Activated CD8-positive, alpha-beta memory T cell treated with anti-CD3 and anti-CD28 coated beads, Interleukin-2, amount 10 ng/mL, durations not matched to agents 7 days and 5 days (primary cell): ENCODE results near the gene EMD. TPM values are rescaled to one million over a fixed set of nuclear protein-coding genes. Genes with fewer than 3 reads are reported as not detected.
"Not testable (repeated sequence)": the region's sequence is repeated elsewhere in the genome, so short reads cannot be mapped to it uniquely, and the experiment has no call there.

ENCODE experiments used
- ATAC-seq: fragments of 150-1000 bp; cut with Tn5 transposase; one replicate; pipeline ENCODE4 v1.10.0; 2021; ENCODE audit warnings: moderate library complexity
- CTCF ChIA-PET: fragments of 350-600 bp; sonication (Branson Sonifier 250); formaldehyde crosslinking; loops from one replicate; lab custom pipeline; 2021; ENCODE audit warnings: antibody characterized with exemption; lab: Charles Lee
- DNase-seq: peaks from one replicate; pipeline ENCODE4 v3.0.0-alpha.2; 2020
- H3K27ac Mint-ChIP-seq: one replicate; pipeline ENCODE4 v1.8.0; 2021; ENCODE audit warnings: mild to moderate bottlenecking, mixed read lengths
- H3K27me3 Mint-ChIP-seq: one replicate; pipeline ENCODE4 v1.8.0; 2021; ENCODE audit warnings: mixed read lengths
- H3K36me3 Mint-ChIP-seq: one replicate; pipeline ENCODE4 v1.8.0; 2021; ENCODE audit warnings: mild to moderate bottlenecking, mixed read lengths
- H3K4me1 Mint-ChIP-seq: one replicate; pipeline ENCODE4 v1.8.0; 2021; ENCODE audit warnings: mixed read lengths
- H3K4me3 Mint-ChIP-seq: one replicate; pipeline ENCODE4 v1.8.0; 2021; ENCODE audit warnings: mild to moderate bottlenecking, moderate library complexity, mixed read lengths
- H3K9me3 Mint-ChIP-seq: one replicate; pipeline ENCODE4 v1.8.0; 2022; ENCODE audit warnings: low read depth, mixed read lengths
- total RNA-seq, 2 experiments: library from RNA; stranded (reverse); gene quantifications; one replicate each; pipeline ENCODE4 v1.2.3, GENCODE V29; 2021

Gene EMD
- total RNA-seq = 10 to 100 TPM; 64.6 to 70.2 TPM

DNA sequence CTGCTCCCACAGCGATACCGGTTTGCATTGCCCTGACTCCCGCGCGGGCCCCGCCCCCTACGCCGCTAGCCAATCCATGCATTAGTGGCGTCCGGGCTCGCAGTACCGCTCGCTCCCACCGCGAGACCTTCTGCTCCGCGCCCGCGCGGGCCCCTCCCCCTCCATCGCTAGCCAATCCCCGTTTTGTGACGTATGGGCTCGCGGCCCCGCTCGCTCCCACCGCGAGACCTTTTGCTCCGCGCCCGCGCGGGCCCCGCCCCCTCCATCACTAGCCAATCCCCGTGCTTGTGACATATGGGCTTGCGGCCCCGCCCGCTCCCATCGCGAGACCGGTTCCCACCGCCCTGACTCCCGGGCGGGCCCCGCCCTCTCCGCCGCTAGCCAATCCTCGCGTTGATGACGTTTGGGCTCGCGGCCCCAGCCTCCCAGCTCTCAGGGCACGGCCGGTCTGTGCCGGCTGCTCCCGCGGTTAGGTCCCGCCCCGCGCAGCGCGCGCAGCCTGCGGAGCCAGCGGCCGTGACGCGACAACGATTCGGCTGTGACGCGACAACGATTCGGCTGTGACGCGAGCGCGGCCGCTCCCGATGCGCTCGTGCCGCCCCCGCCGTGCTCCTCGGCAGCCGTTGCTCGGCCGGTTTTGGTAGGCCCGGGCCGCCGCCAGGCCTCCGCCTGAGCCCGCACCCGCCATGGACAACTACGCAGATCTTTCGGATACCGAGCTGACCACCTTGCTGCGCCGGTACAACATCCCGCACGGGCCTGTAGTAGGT, at the start of gene EMD:
EMD (plus strand) TSS at position 497 of the 770 bp plus-strand sequence; CDS start at position 687, 190 bp downstream.
- ATAC-seq = peak; percentile 86
- no peaks in the 10 kb centered on the region for H3K27me3 Mint-ChIP-seq

DNA sequence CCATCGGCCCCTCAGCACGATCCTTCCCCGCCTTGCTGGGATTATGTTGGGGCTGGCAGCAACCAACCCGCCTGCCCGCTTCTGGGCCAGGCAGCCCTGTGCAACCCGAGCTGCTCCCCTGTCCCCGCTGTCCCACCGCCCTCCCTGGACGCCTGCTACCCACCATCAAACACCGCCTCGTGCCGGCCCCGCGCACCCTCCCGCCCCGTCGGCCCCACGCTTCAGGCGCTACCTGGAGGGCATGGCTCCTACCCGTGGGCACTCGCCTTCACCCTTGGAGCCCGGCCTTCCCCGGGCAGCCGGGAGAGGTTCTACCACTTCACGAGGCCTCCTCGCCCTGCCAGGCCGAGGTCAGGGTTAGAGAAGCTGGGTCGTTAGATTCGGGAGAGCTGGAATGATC, 46.5 kb upstream of the EMD start:
- CTCF ChIA-PET = no interaction called here
- peaks cover 25% of the 10 kb centered on the region for H3K4me1 Mint-ChIP-seq
- no peak overlapping the region for H3K4me3 Mint-ChIP-seq
- DNase-seq (no peak), ATAC-seq (no peak)
- no peak overlapping the region for H3K27ac Mint-ChIP-seq
- H3K9me3 Mint-ChIP-seq = no peaks in the 10 kb centered on the region
- no peaks in the 10 kb centered on the region for H3K36me3 Mint-ChIP-seq
- no peaks in the 10 kb centered on the region for H3K27me3 Mint-ChIP-seq

More for the DNA sequence above, at the start of gene EMD:
- Mint-ChIP-seq H3K36me3 (peaks cover 9% of the 10 kb centered on the region), H3K4me3 (peak within 1 kb of the TSS; percentile 78), H3K27ac (peak within 1 kb of the TSS; percentile 85), H3K9me3 (no peaks in the 10 kb centered on the region), H3K4me1 (peaks cover 30% of the 10 kb centered on the region)
- CTCF ChIA-PET = interaction anchor here (1.1 kb wide), 1 partner anchor 8 kb away, joined by 5 read pairs; no protein-coding TSS in a partner anchor
- peak; percentile 97 for DNase-seq

DNA sequence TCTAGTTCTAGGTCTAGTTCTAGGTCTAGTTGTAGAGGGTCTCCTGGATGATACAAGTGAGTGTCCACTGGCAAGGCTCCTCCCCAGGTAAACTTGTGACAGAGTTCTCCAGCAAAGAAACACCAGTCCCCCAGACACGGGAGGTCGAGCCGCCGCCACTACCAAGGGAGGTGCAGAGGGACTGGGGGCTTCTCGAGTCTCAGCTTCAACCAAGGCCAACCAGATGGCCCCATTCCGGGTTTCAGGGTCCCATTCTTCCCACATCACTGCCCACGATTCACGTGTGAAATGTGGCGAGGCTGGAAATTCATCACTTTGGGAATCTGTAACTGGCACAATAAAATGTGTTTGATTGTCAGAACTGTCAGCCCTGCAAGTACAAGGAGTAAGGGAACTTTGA, 46.0 kb upstream of the EMD start:
- Mint-ChIP-seq H3K4me3 (no peak overlapping the region), H3K36me3 (no peaks in the 10 kb centered on the region), H3K9me3 (no peaks in the 10 kb centered on the region), H3K4me1 (peaks cover 21% of the 10 kb centered on the region), H3K27ac (peak overlapping the region; percentile 76), H3K27me3 (no peaks in the 10 kb centered on the region)
- CTCF ChIA-PET = no interaction called here
- ATAC-seq (no peak), DNase-seq (no peak)

DNA sequence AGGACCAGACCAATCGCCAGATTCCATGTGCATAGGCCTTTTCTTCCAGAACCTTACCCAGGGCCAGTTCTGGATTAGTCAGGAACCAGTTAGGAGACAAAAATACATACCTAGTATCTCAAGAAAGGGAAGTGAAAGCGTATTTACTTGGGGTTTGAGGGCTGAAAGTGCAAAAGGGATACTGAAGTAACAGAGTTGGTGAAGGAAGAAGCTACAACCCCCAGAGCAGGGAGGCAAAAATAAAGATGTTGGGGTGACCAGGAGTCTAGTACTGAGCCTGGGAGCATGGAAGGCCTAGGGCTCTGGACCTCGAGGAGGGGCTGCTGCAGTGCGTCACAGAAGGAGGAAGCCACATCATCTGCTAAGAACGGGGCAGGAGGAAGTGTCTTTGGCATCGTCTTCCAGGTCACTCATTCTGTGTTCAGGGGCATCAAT, 45.2 kb upstream of the EMD start:
- no peak for DNase-seq
- peak overlapping the region; percentile 76 for H3K27ac Mint-ChIP-seq
- no peaks in the 10 kb centered on the region for H3K27me3 Mint-ChIP-seq
- H3K36me3 Mint-ChIP-seq = no peaks in the 10 kb centered on the region
- no peak for ATAC-seq
- H3K4me1 Mint-ChIP-seq = peaks cover 18% of the 10 kb centered on the region
- CTCF ChIA-PET = no interaction called here
- H3K9me3 Mint-ChIP-seq = no peaks in the 10 kb centered on the region
- H3K4me3 Mint-ChIP-seq = no peak overlapping the region

DNA sequence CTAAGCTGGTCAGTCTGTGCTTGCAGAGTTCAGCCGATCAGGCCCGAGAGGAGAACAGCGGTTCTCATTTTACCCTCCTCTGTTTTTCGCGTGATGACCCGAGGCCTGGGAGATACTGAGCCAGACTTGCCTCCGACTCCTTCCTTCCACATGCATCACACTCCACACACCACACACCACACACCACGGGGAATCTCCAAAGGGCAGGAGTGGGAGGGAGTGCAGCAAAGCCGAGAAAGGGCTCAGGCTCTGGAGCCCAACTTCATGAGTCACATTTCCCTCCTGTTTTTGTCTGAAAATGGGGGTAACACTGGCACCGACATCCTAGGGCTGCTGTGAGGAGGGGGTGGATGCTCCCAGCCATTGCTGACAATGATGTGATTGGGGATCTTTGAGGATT, 44.6 kb upstream of the EMD start:
- H3K36me3 Mint-ChIP-seq = no peaks in the 10 kb centered on the region
- H3K4me1 Mint-ChIP-seq = peaks cover 18% of the 10 kb centered on the region
- CTCF ChIA-PET = no interaction called here
- H3K27ac Mint-ChIP-seq = peak overlapping the region; percentile 32
- H3K4me3 Mint-ChIP-seq = no peak overlapping the region
- no peaks in the 10 kb centered on the region for H3K27me3 Mint-ChIP-seq
- H3K9me3 Mint-ChIP-seq = no peaks in the 10 kb centered on the region
- no peak for DNase-seq
- ATAC-seq = no peak

DNA sequence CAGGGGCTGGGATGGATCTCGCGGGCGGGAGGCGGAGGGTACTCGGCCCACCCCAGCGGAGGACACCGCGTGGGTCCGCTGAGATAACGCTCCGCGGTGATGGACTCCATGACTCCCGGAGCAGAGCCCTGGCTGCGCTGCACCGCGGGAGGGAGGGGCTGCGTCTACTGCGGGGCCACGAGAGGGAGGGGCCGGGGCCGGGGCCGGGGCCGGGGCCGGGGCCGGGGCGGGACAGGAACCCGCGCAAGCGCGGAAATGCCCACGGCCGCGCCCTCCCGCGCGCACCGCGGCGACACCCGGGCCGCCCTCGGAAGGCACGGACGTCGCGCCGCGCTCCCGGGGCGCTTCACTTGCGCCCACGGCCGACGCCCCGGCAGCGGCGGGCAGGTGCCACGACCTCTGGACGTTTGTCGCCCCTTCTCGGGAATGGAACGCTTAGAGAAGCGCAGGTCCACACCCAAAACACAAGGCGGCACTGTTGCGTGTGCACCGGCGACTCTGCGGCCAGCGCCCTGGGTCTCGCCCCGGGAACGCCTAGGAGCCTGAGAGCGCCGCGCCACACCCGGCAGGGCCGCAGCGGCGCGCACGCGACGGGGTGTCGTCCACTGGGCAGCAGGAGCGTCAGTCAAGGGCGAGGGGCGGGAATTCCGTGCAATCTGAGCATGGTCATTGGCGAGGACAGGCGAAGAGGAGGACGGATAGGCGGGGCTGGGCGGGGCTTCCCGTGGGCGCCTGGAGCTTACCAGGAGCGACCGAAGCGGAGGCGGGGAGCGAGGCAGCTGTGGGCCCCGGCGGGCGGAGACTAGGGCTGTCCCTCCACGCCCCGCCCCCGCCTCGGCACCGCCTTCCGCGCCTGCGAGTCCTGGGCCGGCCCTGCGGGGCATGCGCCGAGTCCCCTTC, 37.4 kb upstream of the EMD start:
- DNase-seq, H3K27me3 Mint-ChIP-seq, H3K9me3 Mint-ChIP-seq, CTCF ChIA-PET, H3K4me3 Mint-ChIP-seq, H3K36me3 Mint-ChIP-seq, H3K27ac Mint-ChIP-seq, H3K4me1 Mint-ChIP-seq: not testable (repeated sequence)
- ATAC-seq = peak; percentile 78

DNA sequence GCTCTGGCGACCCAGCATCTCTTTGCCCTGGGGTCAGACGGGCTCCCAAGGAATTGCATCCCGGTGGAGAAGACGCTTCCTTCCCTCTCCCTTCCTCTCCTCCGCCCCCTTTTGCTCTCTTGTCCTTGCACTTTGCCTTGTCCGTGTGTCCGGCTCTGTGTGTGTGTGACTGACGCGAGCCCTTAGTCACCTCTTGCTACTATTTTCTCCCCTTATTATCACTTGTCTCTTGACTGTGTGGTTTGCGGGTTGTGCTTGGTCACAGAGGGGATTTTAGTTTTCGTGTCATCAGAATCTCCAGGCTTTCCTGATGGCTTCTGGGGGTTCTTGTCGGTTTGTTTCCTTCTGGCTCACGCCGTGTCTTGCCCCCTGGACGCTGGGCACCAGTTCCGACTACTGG, 36.0 kb upstream of the EMD start:
- H3K27ac Mint-ChIP-seq, H3K36me3 Mint-ChIP-seq, DNase-seq, H3K9me3 Mint-ChIP-seq, H3K27me3 Mint-ChIP-seq, H3K4me3 Mint-ChIP-seq, CTCF ChIA-PET, H3K4me1 Mint-ChIP-seq: not testable (repeated sequence)
- ATAC-seq = peak; percentile 1

DNA sequence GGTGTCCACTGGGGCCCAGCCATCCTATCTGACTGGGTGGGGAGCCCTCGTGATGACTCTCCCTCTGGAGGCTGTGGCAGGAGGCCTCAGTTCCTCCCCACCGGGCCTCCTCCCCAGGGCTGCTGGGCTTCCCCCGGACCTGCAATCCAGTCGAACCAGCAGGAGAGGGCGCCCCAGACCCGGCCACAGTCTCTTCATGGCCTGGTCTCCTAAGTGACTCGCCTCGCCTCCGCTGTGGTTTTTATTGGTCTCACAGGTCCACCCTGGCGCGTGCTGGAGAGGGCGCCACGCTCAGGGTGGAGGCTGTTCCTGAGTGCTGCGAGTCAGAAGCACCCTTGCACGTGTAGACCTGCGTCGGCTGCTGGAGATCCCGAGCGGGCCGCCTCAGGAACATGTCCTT, 35.5 kb upstream of the EMD start:
- CTCF ChIA-PET = not testable (repeated sequence)
- H3K4me1 Mint-ChIP-seq = peaks cover 12% of the 10 kb centered on the region

DNA sequence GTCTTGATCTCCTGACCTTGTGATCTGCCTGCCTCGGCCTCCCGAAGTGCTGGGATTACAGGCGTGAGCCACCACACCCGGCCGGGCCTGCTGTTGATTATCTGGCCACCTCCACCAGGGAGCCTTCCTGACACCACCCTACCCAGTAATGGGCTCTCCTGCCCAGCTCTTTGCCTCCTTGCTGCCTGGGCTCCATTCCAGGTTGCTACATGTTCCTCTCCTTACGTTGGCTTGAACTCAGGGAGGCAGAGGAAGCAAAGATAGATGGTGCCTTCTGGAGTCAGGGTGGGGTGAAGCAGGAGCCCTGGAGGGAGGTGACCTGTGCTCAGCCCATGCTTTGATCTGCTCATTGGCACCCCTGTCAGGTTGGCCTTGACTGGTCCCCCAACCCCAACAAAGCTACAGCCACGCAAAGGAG, 31.0 kb upstream of the EMD start:
- Mint-ChIP-seq H3K36me3 (peaks cover 7% of the 10 kb centered on the region), H3K27ac (peak overlapping the region; percentile 76), H3K27me3 (no peaks in the 10 kb centered on the region), H3K9me3 (no peaks in the 10 kb centered on the region), H3K4me1 (peaks cover 51% of the 10 kb centered on the region), H3K4me3 (no peak overlapping the region)
- ATAC-seq = no peak
- CTCF ChIA-PET = interaction anchor here (1.3 kb wide), 1 partner anchor 25 kb away, joined by 4 read pairs; no protein-coding TSS in a partner anchor
- DNase-seq = no peak

More for the DNA sequence above, 35.5 kb upstream of the EMD start:
- not testable (repeated sequence) for H3K36me3 Mint-ChIP-seq, H3K27me3 Mint-ChIP-seq, H3K27ac Mint-ChIP-seq, H3K9me3 Mint-ChIP-seq, DNase-seq, H3K4me3 Mint-ChIP-seq
- ATAC-seq = peak; percentile 29

DNA sequence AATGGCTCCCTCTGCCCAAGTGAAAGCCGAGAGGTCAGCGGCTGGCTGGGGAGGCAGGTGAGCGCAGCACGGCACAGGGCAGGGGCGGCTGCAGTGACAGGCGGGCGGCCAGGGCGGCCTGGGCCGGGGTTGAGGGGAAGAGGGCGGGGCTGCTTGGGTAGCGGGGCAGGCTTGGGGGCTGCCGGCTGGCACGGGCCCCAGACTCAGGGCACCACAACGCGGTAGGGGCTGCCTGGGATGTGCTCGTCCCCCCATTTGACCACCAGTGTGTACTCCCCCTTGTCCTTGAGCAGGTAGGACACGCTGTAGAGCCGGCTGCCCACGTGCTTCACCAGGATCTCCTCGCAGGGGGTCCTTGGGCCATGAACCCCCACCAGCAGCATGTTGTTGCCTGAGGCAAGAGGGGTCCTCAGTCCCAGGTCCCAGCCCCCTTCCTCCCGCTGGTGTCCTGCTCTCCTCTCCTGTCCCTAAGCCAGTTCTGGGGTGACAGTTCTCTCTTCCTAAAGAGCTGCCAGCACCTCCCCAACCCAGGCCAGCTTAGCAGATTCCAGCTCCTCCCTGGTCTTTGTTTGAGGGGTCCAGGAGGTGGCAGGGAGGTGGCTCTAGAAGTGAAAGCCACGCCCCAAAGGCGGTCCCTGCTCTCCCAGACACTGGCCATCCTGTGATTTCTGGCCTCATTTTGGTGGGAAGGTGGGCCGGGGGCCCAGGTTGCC, 30.3 kb upstream of the EMD start:
- ATAC-seq = no peak
- H3K27me3 Mint-ChIP-seq = no peaks in the 10 kb centered on the region
- no peak overlapping the region for H3K4me3 Mint-ChIP-seq
- CTCF ChIA-PET = no interaction called here
- no peaks in the 10 kb centered on the region for H3K9me3 Mint-ChIP-seq
- H3K27ac Mint-ChIP-seq = peak overlapping the region; percentile 76
- no peak for DNase-seq
- peaks cover 58% of the 10 kb centered on the region for H3K4me1 Mint-ChIP-seq
- peaks cover 7% of the 10 kb centered on the region for H3K36me3 Mint-ChIP-seq

DNA sequence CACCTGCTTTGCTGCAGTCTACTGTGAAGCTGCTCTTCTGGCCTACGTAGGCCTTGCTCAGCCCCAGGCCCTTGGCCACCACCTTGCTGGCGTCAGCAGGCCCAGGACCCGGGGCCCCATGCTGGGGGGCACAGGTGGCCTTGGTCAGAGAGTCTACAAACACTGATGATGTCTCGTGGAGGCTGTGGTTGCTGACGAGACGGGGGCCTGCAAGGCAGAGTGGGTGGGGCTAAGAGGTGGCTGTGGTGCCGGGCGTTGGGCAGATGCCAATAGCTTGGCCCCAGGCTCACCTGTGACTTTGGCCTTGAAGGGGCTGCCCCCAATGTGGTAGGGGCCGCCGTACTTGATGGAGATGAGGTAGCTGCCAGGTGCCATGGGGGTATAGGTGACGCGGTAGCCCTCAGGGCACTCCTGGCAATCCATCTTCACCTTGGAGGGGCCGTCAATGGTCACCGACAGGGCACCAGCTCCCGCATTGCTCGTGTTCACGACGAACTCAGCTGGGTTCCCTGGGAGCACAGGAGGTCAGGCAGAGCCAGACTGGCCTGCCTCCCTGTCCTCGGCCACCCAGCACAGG, 29.6 kb upstream of the EMD start:
- DNase-seq (no peak), ATAC-seq (no peak)
- peak overlapping the region; percentile 52 for H3K27ac Mint-ChIP-seq
- H3K36me3 Mint-ChIP-seq = peaks cover 7% of the 10 kb centered on the region
- H3K4me1 Mint-ChIP-seq = peaks cover 64% of the 10 kb centered on the region
- no peaks in the 10 kb centered on the region for H3K27me3 Mint-ChIP-seq
- CTCF ChIA-PET = interaction anchor here (1.7 kb wide), 1 partner anchor 17 kb away, joined by 5 read pairs; no protein-coding TSS in a partner anchor
- H3K9me3 Mint-ChIP-seq = no peaks in the 10 kb centered on the region
- H3K4me3 Mint-ChIP-seq = no peak overlapping the region

DNA sequence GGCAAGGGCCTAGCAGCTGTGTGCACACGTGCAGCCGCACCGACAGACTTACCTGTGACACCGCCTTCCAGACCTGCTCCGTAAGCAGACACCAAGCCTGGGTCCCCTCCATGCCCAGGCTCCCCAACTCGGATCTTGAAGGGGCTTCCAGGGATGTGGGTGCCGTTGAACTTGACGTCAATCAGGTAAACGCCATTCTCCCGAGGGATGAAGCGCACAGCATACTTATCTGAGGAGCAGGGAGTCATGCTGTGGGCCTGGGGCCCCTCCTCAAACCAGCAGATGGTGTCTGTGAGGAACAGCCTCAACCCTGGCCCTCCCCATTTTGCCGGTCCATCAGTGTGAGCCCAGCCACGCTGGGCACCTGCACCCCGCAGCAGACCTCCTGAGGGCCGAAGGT, 29.1 kb upstream of the EMD start:
- Mint-ChIP-seq H3K36me3 (peaks cover 8% of the 10 kb centered on the region), H3K9me3 (no peaks in the 10 kb centered on the region), H3K4me3 (no peak overlapping the region), H3K27me3 (no peaks in the 10 kb centered on the region), H3K4me1 (peaks cover 65% of the 10 kb centered on the region), H3K27ac (peak overlapping the region; percentile 43)
- CTCF ChIA-PET = interaction anchor here (1.7 kb wide), 1 partner anchor 16 kb away, joined by 5 read pairs; no protein-coding TSS in a partner anchor
- DNase-seq (no peak), ATAC-seq (no peak)
